Spinal cord (tissue), 10 donors: Measurements from ENCODE around the gene NUP210. TPM values are rescaled to one million over a fixed set of nuclear protein-coding genes. Genes with fewer than 3 reads are reported as not detected.

ENCODE experiments used
- DNase-seq, 6 donors: peaks; one replicate each; pipeline versions ENCODE4 v3.0.0 to v3.0.0-alpha.2; 2013 to 2015; ENCODE audit warnings: low spot score in 6 of 6, low read depth in 4 of 6
- H3K27ac ChIP-seq: one replicate; pipeline ENCODE4 v1.5.1; 2013; ENCODE audit warnings: low read depth, low read length, control low read depth
- H3K27me3 ChIP-seq: one replicate; pipeline ENCODE4 v1.6.1; 2013; ENCODE audit warnings: low read length; ENCODE audit not compliant: control insufficient read depth, insufficient read depth
- H3K36me3 ChIP-seq: one replicate; pipeline ENCODE4 v1.6.1; 2013; ENCODE audit warnings: low read length; ENCODE audit not compliant: control insufficient read depth, insufficient read depth
- H3K4me1 ChIP-seq: one replicate; pipeline ENCODE4 v1.6.1; 2013; ENCODE audit warnings: low read length; ENCODE audit not compliant: control insufficient read depth, insufficient read depth
- H3K4me3 ChIP-seq: one replicate; pipeline ENCODE4 v1.5.1; 2013; ENCODE audit warnings: low read depth, low read length, control low read depth
- H3K9me3 ChIP-seq: one replicate; pipeline ENCODE4 v1.6.1; 2013; ENCODE audit warnings: low read length; ENCODE audit not compliant: control insufficient read depth, insufficient read depth
- WGBS: methylation state at CpG from one replicate; pipeline ENCODE4 v1.1.5; 2013; ENCODE audit warnings: missing lambda C conversion rate; ENCODE audit not compliant: insufficient coverage; 5-methylcytosine and 5-hydroxymethylcytosine counted together
- polyA plus RNA-seq, 2 donors: library from polyadenylated mRNA; unstranded; fragments of 120-200 nt; gene quantifications; one replicate each; pipeline ENCODE4 v1.2.1, GENCODE V29; 2013; ENCODE audit not compliant: insufficient read length in 2 of 2
- total RNA-seq, 2 donors: library from RNA; depleted of rRNA in 1 of 2; stranded (reverse); fragments of 120-200 nt in 1 of 2; fragments of >200 nt in 1 of 2; gene quantifications; one replicate each; pipeline versions ENCODE4 v1.2.3 to v1.2.4, GENCODE V29; 2013 to 2014
- donor health status: healthy.

Gene NUP210
- total and polyA plus RNA-seq, 4 donors = 9.6 to 19.2 (median 13.1) TPM

DNA sequence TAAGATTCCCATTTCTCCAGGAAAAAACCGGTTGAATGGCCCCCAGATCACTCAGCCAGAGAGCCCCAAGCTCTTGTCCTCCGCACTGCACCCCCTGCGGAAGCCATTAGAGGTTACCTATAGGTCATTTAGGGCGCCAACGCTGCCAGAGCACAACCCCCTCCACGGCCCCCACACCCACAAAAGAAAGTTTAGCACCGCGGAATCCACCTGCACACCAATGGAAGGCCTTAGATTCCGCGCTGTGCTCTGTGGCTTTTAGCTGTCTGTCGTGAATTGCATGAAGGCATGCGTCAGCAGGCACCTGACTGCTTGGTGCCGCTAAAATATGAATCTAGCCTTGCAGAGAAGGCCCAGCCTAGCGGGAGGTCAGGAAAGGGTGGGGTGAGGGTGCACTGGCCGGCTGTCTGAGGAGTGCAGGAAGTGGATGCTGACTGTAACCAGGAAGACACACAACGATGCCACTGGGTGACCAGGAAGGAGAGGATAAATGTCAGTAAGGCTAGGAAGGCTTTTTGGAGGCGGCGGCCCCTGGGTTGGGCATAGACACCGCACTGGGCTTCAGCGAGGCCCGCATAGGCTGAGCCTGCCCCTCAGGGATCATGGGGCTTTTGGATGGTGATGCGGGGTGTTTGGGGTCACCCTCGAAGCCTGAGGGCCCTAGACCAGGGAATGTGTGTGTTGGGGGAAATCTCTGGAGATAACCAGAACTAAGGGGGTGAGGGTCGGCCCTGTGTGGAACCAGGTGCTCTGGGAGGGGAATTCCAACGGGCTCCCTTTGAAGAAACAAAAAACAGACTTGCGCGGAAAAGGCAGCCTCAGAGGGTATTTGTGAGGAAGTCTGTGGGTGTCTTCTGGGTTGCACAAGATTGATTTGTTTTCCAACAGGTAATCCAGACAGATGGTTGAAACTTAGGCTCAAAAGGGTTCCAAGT, 976 bp upstream of the NUP210 start:
- peaks cover 26% of the 10 kb centered on the region for H3K4me1 ChIP-seq
- DNase-seq = peak in 1 of 6 donors; percentile 49
- no peak overlapping the region for H3K27ac ChIP-seq
- H3K36me3 ChIP-seq = no peaks in the 10 kb centered on the region
- no peaks in the 10 kb centered on the region for H3K27me3 ChIP-seq
- WGBS = 57% methylated on average over 24 of the region's 27 CpGs
- H3K4me3 ChIP-seq = peak overlapping the region; percentile 26
- no peaks in the 10 kb centered on the region for H3K9me3 ChIP-seq

DNA sequence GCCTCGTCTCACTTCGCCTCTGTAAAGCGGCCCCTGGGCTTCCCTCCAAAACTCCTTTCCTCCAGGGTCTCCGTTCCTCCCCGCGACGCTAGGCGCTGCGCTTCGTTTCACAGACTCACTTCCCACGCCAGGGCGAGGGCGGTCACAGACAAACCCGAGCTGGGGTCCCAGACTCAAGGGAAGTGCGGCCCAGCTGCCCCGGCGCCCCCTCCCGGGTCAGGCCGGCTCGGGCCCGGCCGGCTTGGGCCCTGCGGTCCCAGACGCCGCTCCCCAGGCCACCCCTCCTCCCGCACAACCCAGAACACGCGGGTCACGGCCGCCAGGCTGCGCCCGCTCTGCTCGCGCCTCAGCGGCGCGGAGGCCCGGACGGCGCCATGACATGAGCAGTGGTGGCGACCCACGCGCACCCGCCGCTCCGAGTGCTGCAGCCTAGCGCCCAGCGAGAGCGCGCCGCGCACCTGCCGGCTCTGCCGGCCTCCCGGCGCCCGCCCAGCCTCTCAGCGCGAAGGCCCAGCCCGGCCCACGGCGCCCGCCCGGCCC, 547 bp downstream of the NUP210 start:
- Histone ChIP-seq H3K27ac (no peak overlapping the region), H3K36me3 (peaks cover 3% of the 10 kb centered on the region), H3K4me3 (peak overlapping the region; percentile 51), H3K9me3 (no peaks in the 10 kb centered on the region), H3K4me1 (peaks cover 26% of the 10 kb centered on the region), H3K27me3 (no peaks in the 10 kb centered on the region)
- peak in 4 of 6 donors; percentile 7 to 76 (median 42) for DNase-seq
- WGBS = under 1% methylated on average over 64 of the region's 64 CpGs

DNA sequence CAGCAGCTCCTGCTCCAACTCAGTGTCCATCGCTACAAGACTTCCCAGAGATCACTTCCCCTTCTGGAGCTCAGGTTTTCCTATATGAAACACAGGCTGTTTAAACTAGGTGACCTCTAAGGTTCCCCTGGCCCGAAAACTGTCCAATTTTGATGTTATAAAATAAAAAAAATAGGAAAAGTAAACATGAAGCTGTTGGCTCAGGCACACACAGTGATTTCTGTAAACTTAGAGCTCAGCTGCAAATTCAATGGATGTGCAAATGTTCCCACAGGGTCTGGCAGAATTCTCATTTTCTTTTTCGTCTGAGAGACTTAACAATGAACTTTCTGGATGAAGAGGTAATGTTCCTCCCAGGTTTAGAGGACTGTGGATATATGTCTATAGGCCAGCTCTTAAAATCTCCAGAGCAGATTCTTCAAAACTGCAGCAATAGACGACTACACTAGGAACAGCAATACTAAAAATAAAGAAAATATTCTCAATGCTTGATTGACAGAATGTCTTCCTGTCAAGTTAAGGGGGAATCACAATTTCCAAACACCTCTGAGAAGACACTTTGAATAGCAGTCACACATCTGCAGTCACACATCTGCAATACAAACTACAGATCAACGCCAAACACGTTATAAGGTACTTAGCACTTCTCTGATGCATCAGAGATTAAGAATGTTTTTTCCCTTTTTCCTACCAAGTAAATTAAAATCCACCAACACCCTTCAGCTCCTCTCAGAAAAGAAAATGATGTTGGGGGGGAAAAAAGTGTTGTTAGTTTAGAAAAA, 2.8 kb downstream of the NUP210 start:
- Histone ChIP-seq H3K4me3 (no peak overlapping the region), H3K4me1 (peaks cover 26% of the 10 kb centered on the region), H3K9me3 (no peaks in the 10 kb centered on the region), H3K27ac (no peak overlapping the region), H3K27me3 (no peaks in the 10 kb centered on the region), H3K36me3 (peaks cover 3% of the 10 kb centered on the region)
- WGBS = 100% methylated on average over 1 of the region's 6 CpGs
- peak in 1 of 6 donors; percentile 57 for DNase-seq

DNA sequence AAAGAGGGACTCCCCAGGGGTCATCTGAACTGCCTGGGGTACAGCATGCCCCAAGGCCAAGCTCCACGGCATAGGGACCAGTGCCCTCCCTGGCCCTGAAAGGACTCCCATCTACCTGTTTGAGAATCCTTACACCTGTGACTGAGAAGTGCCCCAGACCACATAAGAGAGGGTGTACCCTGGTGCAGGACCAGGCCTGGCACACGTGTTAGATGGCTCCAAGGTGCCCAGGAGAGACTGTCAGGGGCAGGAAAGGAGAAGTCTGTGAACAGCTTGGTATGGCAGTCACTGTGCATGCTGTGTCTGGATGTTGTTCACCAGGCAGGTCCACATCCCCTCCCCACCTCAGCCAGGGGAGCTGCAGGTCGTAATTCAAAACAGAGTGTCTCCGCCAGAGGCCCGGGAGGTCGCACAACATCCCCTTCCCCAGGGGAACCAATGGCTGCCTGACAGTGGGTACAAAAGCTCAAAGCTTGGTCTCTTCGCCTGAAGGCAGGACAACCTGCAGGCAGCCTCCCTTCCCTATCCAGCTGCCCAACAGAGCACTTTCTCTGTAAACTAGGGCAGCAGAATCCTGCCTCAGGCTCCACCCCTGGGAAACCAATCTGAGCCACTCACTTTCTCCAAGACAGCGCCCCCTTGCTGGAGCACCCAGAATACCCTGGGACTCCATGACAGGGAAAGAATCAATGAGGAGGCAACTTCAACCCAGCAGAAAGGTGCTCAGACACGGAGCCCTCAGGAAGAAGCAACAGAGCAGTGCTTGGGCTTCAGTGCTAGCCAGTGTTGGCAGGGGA, 3.9 kb downstream of the NUP210 start:
- Histone ChIP-seq H3K9me3 (no peaks in the 10 kb centered on the region), H3K4me1 (peaks cover 26% of the 10 kb centered on the region), H3K27ac (no peak overlapping the region), H3K4me3 (no peak overlapping the region), H3K36me3 (peaks cover 3% of the 10 kb centered on the region), H3K27me3 (no peaks in the 10 kb centered on the region)
- no peak for DNase-seq
- WGBS = 71% methylated on average over 9 of the region's 9 CpGs

DNA sequence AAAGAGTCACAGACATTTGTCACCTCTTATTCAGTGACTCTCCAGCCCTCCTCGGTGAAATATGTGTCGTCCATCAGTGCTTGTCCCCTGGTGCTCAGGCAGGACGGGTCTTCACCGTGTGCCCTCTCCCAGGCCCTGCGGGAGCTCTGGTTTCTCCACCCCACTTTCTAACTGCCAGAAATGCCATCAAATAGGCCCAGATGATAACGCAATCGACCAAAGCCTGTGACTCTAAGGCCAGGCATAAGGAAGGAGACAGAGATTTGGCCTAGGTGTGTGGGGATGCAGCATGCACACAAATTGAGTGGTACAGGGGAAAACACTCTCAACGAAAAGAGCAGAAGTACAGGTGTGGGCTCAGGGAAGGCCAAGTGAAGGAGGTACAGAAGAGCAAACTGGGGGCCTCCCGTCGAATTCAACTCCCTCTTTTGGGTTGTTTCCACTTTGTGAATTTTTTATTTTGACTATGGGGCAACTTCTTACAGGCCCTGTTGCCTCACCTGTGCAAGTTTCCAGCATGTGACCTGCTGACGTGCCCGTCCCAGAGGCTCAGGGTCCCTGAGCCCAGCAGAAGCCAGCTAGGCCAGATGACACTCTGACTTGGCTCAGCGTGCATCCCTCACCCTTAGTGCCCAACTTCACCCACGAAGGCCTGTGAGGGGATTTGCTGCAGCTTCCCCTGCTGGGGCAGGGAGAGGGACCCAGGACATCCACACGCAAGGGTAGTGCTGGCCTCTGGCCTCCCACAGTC, 4.7 kb downstream of the NUP210 start:
- peaks cover 18% of the 10 kb centered on the region for H3K4me1 ChIP-seq
- no peaks in the 10 kb centered on the region for H3K27me3 ChIP-seq
- no peak overlapping the region for H3K27ac ChIP-seq
- no peak overlapping the region for H3K4me3 ChIP-seq
- no peaks in the 10 kb centered on the region for H3K9me3 ChIP-seq
- H3K36me3 ChIP-seq = peaks cover 3% of the 10 kb centered on the region
- 75% methylated on average over 13 of the region's 15 CpGs for WGBS
- DNase-seq = no peak

DNA sequence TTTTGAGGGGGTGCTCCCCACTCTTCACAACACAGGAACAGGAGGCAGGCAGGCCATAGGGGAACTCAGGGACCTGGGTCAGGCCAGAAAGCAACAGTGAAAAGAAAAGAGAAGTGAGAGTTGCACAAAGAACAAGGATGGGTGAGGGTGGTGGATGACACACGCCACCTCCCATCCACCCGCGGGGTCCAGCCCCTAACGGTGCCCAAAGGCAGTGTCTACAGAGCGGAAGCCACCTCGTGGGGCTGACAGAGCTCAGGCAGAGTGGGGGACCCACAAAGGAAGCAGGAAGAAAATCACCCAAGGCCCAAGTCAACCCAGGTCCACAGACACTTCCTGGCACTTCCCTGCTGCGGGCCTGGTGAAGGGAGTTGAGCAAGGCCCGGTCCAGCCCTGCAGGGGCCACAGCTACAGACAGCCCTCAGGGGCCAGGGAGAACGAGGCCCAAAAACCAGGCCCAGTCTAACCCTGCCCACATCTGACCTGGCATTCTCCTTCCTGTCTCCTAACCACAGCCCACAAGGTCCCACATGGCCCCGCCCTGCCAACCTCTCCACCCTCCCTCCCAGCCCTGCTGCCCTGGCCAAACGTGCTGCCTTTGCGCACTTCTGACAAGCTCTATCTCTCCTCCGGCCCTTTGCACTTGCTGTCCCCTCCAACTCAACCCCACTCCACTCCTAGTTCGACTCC, 5.9 kb downstream of the NUP210 start:
- Histone ChIP-seq H3K4me3 (no peak overlapping the region), H3K9me3 (no peaks in the 10 kb centered on the region), H3K4me1 (peaks cover 13% of the 10 kb centered on the region), H3K36me3 (peaks cover 3% of the 10 kb centered on the region), H3K27ac (no peak overlapping the region), H3K27me3 (no peaks in the 10 kb centered on the region)
- DNase-seq = no peak
- WGBS = 85% methylated on average over 13 of the region's 14 CpGs

DNA sequence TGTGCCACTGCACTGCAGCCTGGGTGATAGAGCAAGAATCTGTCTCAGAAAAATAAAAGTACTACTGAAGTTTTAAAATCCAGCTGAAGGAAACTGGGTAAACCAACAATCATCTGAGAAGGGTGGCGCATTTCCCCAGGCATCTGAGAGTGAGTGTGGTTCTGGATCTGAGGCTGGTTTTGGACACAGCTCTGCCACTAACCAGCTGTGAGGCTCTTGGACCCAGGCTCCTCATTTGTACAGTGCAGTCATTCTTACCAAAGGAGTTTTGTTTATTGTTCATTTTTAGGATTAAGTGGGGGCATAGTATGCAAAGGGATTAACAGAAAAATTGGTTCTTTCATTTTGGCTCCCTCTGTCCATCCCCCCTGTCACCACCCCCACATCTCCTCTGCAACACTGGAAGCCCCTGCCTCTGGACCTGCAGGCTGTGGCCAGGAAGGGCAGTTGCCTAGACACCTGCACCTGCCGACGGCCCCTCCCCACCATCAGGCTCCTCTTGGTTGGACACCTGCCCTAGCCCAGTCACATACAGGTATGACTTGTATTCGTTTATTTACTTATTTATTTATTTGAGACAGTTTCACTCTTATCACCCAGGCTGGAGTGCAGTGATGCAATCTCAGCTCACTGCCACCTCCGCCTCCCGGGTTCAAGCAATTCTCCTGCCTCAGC, 8.8 kb downstream of the NUP210 start:
- H3K4me1 ChIP-seq = no peaks in the 10 kb centered on the region
- no peak overlapping the region for H3K4me3 ChIP-seq
- H3K27me3 ChIP-seq = no peaks in the 10 kb centered on the region
- no peak overlapping the region for H3K27ac ChIP-seq
- H3K9me3 ChIP-seq = peaks cover 6% of the 10 kb centered on the region
- peaks cover 6% of the 10 kb centered on the region for H3K36me3 ChIP-seq
- WGBS = 97% methylated on average over 4 of the region's 6 CpGs
- DNase-seq = no peak

GRCh38 chr3:13408890-13409289, 11.2 kb downstream of the NUP210 start:
- Histone ChIP-seq H3K4me1 (peaks cover 2% of the 10 kb centered on the region), H3K27ac (no peak overlapping the region), H3K27me3 (no peaks in the 10 kb centered on the region), H3K36me3 (peaks cover 3% of the 10 kb centered on the region), H3K9me3 (peaks cover 6% of the 10 kb centered on the region), H3K4me3 (no peak overlapping the region)
- 90% methylated on average over 2 of the region's 2 CpGs for WGBS
- no peak for DNase-seq
